ENCODE results near the gene RBBP8NL. TPM values are rescaled to one million over a fixed set of nuclear protein-coding genes. Genes with fewer than 3 reads are reported as not detected.

RBBP8NL gene
- total and polyA plus RNA-seq, 2 of the 8 experiments (the other 6 are each of a cell fraction or from before 2014, with no cell fraction given), result 0.43 to 0.48 TPM

DNA sequence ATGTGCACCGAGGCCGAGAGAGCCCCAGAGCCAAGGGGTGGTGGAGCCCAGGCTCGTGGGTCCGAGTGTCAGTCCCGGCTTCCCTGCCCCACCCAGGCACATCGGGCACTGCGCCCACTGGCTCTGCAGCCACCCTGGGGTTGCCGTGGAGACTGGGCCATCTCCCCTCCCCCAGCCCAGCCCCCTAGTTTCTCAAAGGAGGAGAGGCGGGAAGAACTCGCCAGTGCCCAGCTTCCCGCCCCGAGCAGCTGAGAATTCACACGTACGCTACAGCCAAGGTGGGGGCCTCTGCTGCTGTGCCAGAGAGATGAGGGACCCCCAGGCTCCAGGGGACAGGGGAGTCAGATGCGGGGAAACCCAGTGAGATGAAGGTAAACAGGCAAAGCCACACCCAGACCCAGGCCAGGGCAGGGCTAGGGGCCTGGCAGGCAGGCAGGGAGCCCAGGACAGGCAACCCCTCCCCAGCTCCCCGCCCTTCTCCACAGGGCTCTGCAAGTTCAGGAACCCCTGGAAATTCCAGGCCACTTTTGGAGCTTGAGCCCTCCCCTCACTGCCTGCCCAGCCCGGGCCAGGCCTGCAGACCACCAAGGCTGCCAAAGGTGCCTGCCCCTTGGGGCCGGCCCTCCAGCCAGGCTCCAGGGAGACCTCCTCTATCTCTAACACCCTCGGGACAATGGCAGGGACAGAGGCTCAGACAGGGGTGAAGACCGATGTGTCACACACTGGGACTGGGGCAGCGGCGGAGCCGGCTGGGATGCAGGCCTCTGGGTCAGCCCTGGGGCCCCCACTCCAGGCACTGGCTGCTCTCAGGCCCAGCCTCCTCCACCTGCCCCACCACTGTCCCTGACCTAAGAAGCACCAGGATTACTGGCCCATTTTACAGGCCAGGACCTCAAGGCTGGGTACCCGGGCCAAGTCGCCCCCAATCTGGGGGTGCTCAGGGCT is 66.2 kb downstream of the RBBP8NL start (continued):
- TF ChIP-seq MAX (IDR thresholded peaks at IDR 0.05) (0 out of 2 replicates have a peak, but pooled peaks have one; percentile 16), SP4 (IDR thresholded peaks at IDR 0.05; ENCODE audit: low read length) (no peak), RBBP5 (IDR thresholded peaks at IDR 0.05; ENCODE audit: borderline replicate concordance, low read depth, low read length) (no peak), CHD2 (IDR thresholded peaks at IDR 0.05; ENCODE audit: low read length) (no peak), EGR1 (IDR thresholded peaks at IDR 0.05; ENCODE audit: borderline replicate concordance, low read depth, low read length) (no peak), SIX5 (IDR thresholded peaks at IDR 0.05; ENCODE audit: low read depth, low read length) (no peak), HDAC6 (IDR thresholded peaks at IDR 0.05; ENCODE audit: low read depth, low read length) (no peak), CTBP2 (IDR thresholded peaks at IDR 0.05; ENCODE audit: borderline replicate concordance, insufficient read depth, insufficient read length, low read length) (no peak), YY1 (IDR thresholded peaks at IDR 0.05; ENCODE audit: low read depth, low read length) (no peak), ASH2L (IDR thresholded peaks at IDR 0.05; ENCODE audit: low read length) (peak; percentile 40), TAF1 (IDR thresholded peaks at IDR 0.05; ENCODE audit: low read depth, low read length) (no peak), TAF7 (optimal IDR thresholded peaks at IDR 0.05; ENCODE audit: borderline replicate concordance, low read depth, low read length) (peak; percentile 14), TBP (IDR thresholded peaks at IDR 0.05; ENCODE audit: low read depth, low read length) (no peak), CBX8 (IDR thresholded peaks at IDR 0.05; ENCODE audit: borderline replicate concordance, low read depth, low read length) (no peak), JUND (IDR thresholded peaks at IDR 0.05; ENCODE audit: low read length) (no peak), GABPA (IDR thresholded peaks at IDR 0.05; ENCODE audit: borderline replicate concordance, insufficient read depth, low read length) (no peak), ATF2 (IDR thresholded peaks at IDR 0.05; ENCODE audit: low read length) (no peak), BACH1 (IDR thresholded peaks at IDR 0.05; ENCODE audit: low read length) (no peak), FOSL1 (IDR thresholded peaks at IDR 0.05; ENCODE audit: insufficient read depth, low read depth, low read length) (no peak), ZNF274 (IDR thresholded peaks at IDR 0.05; ENCODE audit: borderline replicate concordance, extremely low read depth, low read length) (no peak), CHD1 (IDR thresholded peaks at IDR 0.05; ENCODE audit: low read depth, low read length) (no peak)

Measured in H1 (cell line).